ENCODE data around the gene SLC9A1.
"Not testable (repeated sequence)": the region's sequence is repeated elsewhere in the genome, so short reads cannot be mapped to it uniquely, and the experiment has no call there.

SLC9A1 gene

GRCh38 chr1:27154991-27155781 is at the start of gene SLC9A1:
SLC9A1 (minus strand) TSS chr1:27155125; CDS start chr1:27154334, 791 bp downstream.
- no peaks in the 10 kb centered on the region for H3K27me3 ChIP-seq (replicated peaks; ENCODE audit: control insufficient read depth, insufficient read depth, low read length)
- peak; percentile 95 for DNase-seq (ENCODE audit: low read depth)
- H3K9me3 ChIP-seq (ENCODE audit: control insufficient read depth, low read length), result no peaks in the 10 kb centered on the region
- H3K4me3 ChIP-seq (ENCODE audit: low read length), result peak within 1 kb of the TSS; percentile 89
- peak within 1 kb of the TSS; percentile 94 for H3K9ac ChIP-seq (ENCODE audit: low read length)
- peaks cover 38% of the 10 kb centered on the region for H3K4me1 ChIP-seq (ENCODE audit: control insufficient read depth, insufficient read depth, low read length)
- H3K36me3 ChIP-seq (ENCODE audit: control insufficient read depth, insufficient read depth, low read length, severe bottlenecking), result no peaks in the 10 kb centered on the region

- H3K9ac ChIP-seq (ENCODE audit: low read length), result no peak overlapping the region
Observed at GRCh38 chr1:27203946-27204345, 49.0 kb upstream of the SLC9A1 start.

GRCh38 chr1:27201295-27201694 is 46.4 kb upstream of the SLC9A1 start:
- no peak for DNase-seq (ENCODE audit: low read depth)
- no peak overlapping the region for H3K4me3 ChIP-seq (ENCODE audit: low read length)

More at GRCh38 chr1:27203946-27204345, 49.0 kb upstream of the SLC9A1 start:
- H3K4me1 ChIP-seq (ENCODE audit: control insufficient read depth, insufficient read depth, low read length), result peaks cover 9% of the 10 kb centered on the region
- H3K36me3 ChIP-seq (ENCODE audit: control insufficient read depth, insufficient read depth, low read length, severe bottlenecking), result no peaks in the 10 kb centered on the region
- H3K4me3 ChIP-seq (ENCODE audit: low read length), result no peak overlapping the region
- peaks cover 5% of the 10 kb centered on the region for H3K27me3 ChIP-seq (replicated peaks; ENCODE audit: control insufficient read depth, insufficient read depth, low read length)
- peak; percentile 8 for DNase-seq (ENCODE audit: low read depth)
- H3K9me3 ChIP-seq (ENCODE audit: control insufficient read depth, low read length), result no peaks in the 10 kb centered on the region

GRCh38 chr1:27193194-27193593 is 38.3 kb upstream of the SLC9A1 start:
- Histone ChIP-seq H3K9ac (ENCODE audit: low read length) (no peak overlapping the region), H3K36me3 (ENCODE audit: control insufficient read depth, insufficient read depth, low read length, severe bottlenecking) (no peaks in the 10 kb centered on the region), H3K4me3 (ENCODE audit: low read length) (no peak overlapping the region), H3K9me3 (ENCODE audit: control insufficient read depth, low read length) (no peaks in the 10 kb centered on the region), H3K4me1 (ENCODE audit: control insufficient read depth, insufficient read depth, low read length) (peaks cover 11% of the 10 kb centered on the region), H3K27me3 (replicated peaks; ENCODE audit: control insufficient read depth, insufficient read depth, low read length) (no peaks in the 10 kb centered on the region)
- DNase-seq (ENCODE audit: low read depth), result no peak

More at GRCh38 chr1:27201295-27201694, 46.4 kb upstream of the SLC9A1 start:
- Histone ChIP-seq H3K9ac (ENCODE audit: low read length) (no peak overlapping the region), H3K4me1 (ENCODE audit: control insufficient read depth, insufficient read depth, low read length) (peaks cover 9% of the 10 kb centered on the region), H3K27me3 (replicated peaks; ENCODE audit: control insufficient read depth, insufficient read depth, low read length) (peaks cover 4% of the 10 kb centered on the region), H3K36me3 (ENCODE audit: control insufficient read depth, insufficient read depth, low read length, severe bottlenecking) (no peaks in the 10 kb centered on the region), H3K9me3 (ENCODE audit: control insufficient read depth, low read length) (no peaks in the 10 kb centered on the region)

- DNase-seq (ENCODE audit: low read depth), result no peak
- no peak overlapping the region for H3K9ac ChIP-seq (ENCODE audit: low read length)
- no peaks in the 10 kb centered on the region for H3K36me3 ChIP-seq (ENCODE audit: control insufficient read depth, insufficient read depth, low read length, severe bottlenecking)
- H3K27me3 ChIP-seq (replicated peaks; ENCODE audit: control insufficient read depth, insufficient read depth, low read length), result no peaks in the 10 kb centered on the region
- H3K4me1 ChIP-seq (ENCODE audit: control insufficient read depth, insufficient read depth, low read length), result peaks cover 11% of the 10 kb centered on the region
- H3K4me3 ChIP-seq (ENCODE audit: low read length), result no peak overlapping the region
- H3K9me3 ChIP-seq (ENCODE audit: control insufficient read depth, low read length), result no peaks in the 10 kb centered on the region
Observed at GRCh38 chr1:27192039-27192529, 37.2 kb upstream of the SLC9A1 start.

- not testable (repeated sequence) for H3K9ac ChIP-seq (ENCODE audit: low read length); H3K4me1 ChIP-seq (ENCODE audit: control insufficient read depth, insufficient read depth, low read length); H3K4me3 ChIP-seq (ENCODE audit: low read length); H3K27me3 ChIP-seq (replicated peaks; ENCODE audit: control insufficient read depth, insufficient read depth, low read length); H3K36me3 ChIP-seq (ENCODE audit: control insufficient read depth, insufficient read depth, low read length, severe bottlenecking); DNase-seq (ENCODE audit: low read depth)
- peaks cover 16% of the 10 kb centered on the region for H3K9me3 ChIP-seq (ENCODE audit: control insufficient read depth, low read length)
Observed at GRCh38 chr1:27184665-27185064, 29.7 kb upstream of the SLC9A1 start.

GRCh38 chr1:27179979-27180378 is 25.1 kb upstream of the SLC9A1 start:
- Histone ChIP-seq H3K9me3 (ENCODE audit: control insufficient read depth, low read length) (peaks cover 13% of the 10 kb centered on the region), H3K4me1 (ENCODE audit: control insufficient read depth, insufficient read depth, low read length) (no peaks in the 10 kb centered on the region), H3K4me3 (ENCODE audit: low read length) (no peak overlapping the region), H3K27me3 (replicated peaks; ENCODE audit: control insufficient read depth, insufficient read depth, low read length) (no peaks in the 10 kb centered on the region), H3K36me3 (ENCODE audit: control insufficient read depth, insufficient read depth, low read length, severe bottlenecking) (no peaks in the 10 kb centered on the region), H3K9ac (ENCODE audit: low read length) (no peak overlapping the region)
- no peak for DNase-seq (ENCODE audit: low read depth)

GRCh38 chr1:27179379-27179778 is 24.5 kb upstream of the SLC9A1 start:
- Histone ChIP-seq H3K36me3 (ENCODE audit: control insufficient read depth, insufficient read depth, low read length, severe bottlenecking) (no peaks in the 10 kb centered on the region), H3K4me3 (ENCODE audit: low read length) (no peak overlapping the region), H3K9me3 (ENCODE audit: control insufficient read depth, low read length) (peaks cover 11% of the 10 kb centered on the region), H3K4me1 (ENCODE audit: control insufficient read depth, insufficient read depth, low read length) (no peaks in the 10 kb centered on the region), H3K27me3 (replicated peaks; ENCODE audit: control insufficient read depth, insufficient read depth, low read length) (no peaks in the 10 kb centered on the region), H3K9ac (ENCODE audit: low read length) (no peak overlapping the region)
- peak; percentile 69 for DNase-seq (ENCODE audit: low read depth)

GRCh38 chr1:27176954-27177353 is 22.0 kb upstream of the SLC9A1 start:
- Histone ChIP-seq H3K9ac (ENCODE audit: low read length) (no peak overlapping the region), H3K4me1 (ENCODE audit: control insufficient read depth, insufficient read depth, low read length) (no peaks in the 10 kb centered on the region), H3K4me3 (ENCODE audit: low read length) (no peak overlapping the region), H3K9me3 (ENCODE audit: control insufficient read depth, low read length) (peaks cover 5% of the 10 kb centered on the region), H3K36me3 (ENCODE audit: control insufficient read depth, insufficient read depth, low read length, severe bottlenecking) (no peaks in the 10 kb centered on the region), H3K27me3 (replicated peaks; ENCODE audit: control insufficient read depth, insufficient read depth, low read length) (no peaks in the 10 kb centered on the region)
- DNase-seq (ENCODE audit: low read depth), result no peak

GRCh38 chr1:27176323-27176722 is 21.4 kb upstream of the SLC9A1 start:
- Histone ChIP-seq H3K4me3 (ENCODE audit: low read length) (no peak overlapping the region), H3K36me3 (ENCODE audit: control insufficient read depth, insufficient read depth, low read length, severe bottlenecking) (no peaks in the 10 kb centered on the region), H3K9ac (ENCODE audit: low read length) (no peak overlapping the region), H3K9me3 (ENCODE audit: control insufficient read depth, low read length) (peaks cover 5% of the 10 kb centered on the region), H3K4me1 (ENCODE audit: control insufficient read depth, insufficient read depth, low read length) (no peaks in the 10 kb centered on the region), H3K27me3 (replicated peaks; ENCODE audit: control insufficient read depth, insufficient read depth, low read length) (no peaks in the 10 kb centered on the region)
- no peak for DNase-seq (ENCODE audit: low read depth)

GRCh38 chr1:27172992-27173391 is 18.1 kb upstream of the SLC9A1 start:
- not testable (repeated sequence) for H3K27me3 ChIP-seq (replicated peaks; ENCODE audit: control insufficient read depth, insufficient read depth, low read length); DNase-seq (ENCODE audit: low read depth); H3K4me3 ChIP-seq (ENCODE audit: low read length); H3K4me1 ChIP-seq (ENCODE audit: control insufficient read depth, insufficient read depth, low read length); H3K36me3 ChIP-seq (ENCODE audit: control insufficient read depth, insufficient read depth, low read length, severe bottlenecking); H3K9ac ChIP-seq (ENCODE audit: low read length); H3K9me3 ChIP-seq (ENCODE audit: control insufficient read depth, low read length)
